ENCODE measurements around the gene SMARCA1. TPM values are rescaled to one million over a fixed set of nuclear protein-coding genes. Genes with fewer than 3 reads are reported as not detected.

SMARCA1 gene
- total RNA-seq, 2 donors from 2014 or later, result 30.9 to 41.9 TPM

DNA sequence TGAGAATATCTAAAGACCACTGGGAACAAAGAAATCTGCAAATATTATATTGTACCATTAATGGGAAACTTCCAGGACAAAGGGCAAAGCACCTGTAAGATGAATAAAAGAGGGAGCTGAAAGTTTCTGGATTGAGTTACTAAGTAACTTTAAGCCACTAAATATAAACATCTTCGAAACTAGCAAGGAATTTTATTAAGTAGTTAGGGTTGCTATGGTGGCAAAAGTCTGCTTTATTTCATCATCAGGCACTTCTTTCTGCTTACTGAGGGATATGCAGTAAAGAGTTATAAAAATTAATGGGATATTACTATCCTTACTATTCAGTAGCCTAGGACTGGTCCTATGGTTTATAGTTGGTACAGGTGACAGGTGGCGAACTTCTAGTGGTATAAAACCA, 33.0 kb downstream of the SMARCA1 start:
- no peak for ATAC-seq
- intact Hi-C loops (cut with DNase I), result no loop called here
- DNase-seq, result no peak

DNA sequence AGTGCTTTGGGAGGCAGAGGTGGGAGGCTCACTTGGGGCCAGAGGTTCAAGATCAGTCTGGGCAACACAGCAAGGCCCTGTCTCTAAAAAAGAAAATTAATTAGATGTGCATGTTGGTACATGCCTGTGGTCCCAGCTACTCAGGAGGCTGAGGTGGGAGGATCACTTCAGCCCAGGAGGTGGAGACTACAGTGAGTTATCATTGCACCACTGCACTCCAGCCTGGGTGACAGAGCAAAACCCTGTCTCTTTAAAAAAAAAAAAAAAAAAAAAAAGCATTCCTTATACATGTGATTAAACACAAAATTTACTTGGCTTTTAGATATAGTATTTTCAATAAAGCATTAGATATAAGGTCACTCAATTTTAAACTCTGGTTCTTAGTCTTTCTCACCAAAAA, 34.9 kb downstream of the SMARCA1 start:
- no peak for ATAC-seq
- DNase-seq, result no peak
- intact Hi-C loops (cut with DNase I), result no loop called here

DNA sequence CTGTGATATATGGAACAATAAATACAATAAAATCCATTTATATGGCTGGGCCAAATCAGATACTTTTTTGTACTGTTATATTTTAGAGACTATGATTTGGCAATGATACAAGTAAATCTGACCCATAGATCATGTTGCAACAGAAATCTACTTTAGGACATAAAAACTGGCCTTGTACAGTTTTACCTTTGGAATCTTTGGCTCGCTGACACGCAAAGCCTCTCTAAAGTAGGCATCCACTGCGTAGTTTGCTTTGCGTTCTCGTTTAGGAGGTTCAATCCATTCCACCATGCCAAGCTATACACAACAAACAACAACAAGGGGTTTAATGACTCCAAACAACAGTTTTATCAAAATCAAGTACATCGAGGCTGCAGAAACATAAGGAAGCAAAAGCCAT, 42.4 kb downstream of the SMARCA1 start:
- DNase-seq (no peak), ATAC-seq (no peak)
- intact Hi-C loops (cut with DNase I), result no loop called here

DNA sequence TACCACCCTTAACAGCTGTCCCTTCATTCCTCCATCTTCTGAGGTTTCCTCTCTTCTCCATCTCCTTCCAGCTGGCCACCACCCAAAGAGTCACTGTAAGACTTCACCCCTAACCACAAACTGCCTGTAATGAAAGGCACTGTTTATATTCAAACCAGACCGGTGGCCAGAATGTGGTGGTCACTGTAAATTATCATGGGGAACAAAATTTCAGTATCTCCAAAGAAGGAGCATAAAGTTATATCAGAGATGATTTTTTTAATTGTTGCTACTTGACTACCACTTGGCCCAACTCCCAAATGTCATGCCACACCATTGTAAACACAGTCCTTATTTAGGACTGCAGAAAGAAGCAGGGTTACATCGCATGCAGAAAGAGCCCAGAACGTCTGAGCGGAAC, 44.8 kb downstream of the SMARCA1 start:
- ATAC-seq, result no peak
- DNase-seq, result no peak
- intact Hi-C loops (cut with DNase I), result no loop called here

DNA sequence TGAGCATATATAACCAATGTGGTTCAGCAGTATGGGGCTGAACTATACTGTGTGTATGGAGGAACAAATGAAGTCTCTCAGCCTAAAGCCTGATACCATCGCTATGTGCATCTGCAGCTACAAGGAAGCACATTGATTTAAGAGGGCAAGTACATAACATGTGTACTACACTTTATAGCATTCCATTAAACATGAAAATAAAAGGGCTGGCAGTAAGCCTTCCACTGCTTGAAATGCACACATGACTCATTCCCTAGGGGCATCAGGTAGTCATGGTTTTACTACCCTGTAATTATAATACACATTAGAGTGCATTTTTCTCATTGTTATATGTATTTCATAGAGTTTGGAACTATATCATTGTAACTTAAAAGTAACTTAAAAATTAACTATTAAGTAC, 51.2 kb downstream of the SMARCA1 start:
- DNase-seq (no peak), ATAC-seq (no peak)
- intact Hi-C loops (cut with DNase I), result no loop called here

DNA sequence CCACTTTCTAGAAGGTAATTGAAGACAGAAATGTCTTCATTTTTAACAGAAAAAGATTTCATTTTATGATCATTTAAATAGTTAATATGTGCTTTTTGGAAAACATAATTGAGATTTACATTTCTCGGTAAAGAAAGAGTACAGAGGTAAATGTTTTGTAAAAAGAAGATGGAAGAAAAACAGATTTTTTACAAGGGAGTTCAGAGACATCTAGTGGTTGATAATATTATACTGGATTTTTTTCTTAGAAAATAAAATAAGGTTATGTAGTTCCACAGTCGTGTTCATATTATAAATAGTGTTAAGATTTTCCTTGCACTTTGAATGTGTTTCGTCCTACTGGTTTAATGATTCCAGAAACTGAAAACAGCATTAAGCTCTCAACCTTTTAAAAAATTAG, 60.6 kb downstream of the SMARCA1 start:
- DNase-seq (no peak), ATAC-seq (no peak)
- intact Hi-C loops (cut with DNase I), result no loop called here

DNA sequence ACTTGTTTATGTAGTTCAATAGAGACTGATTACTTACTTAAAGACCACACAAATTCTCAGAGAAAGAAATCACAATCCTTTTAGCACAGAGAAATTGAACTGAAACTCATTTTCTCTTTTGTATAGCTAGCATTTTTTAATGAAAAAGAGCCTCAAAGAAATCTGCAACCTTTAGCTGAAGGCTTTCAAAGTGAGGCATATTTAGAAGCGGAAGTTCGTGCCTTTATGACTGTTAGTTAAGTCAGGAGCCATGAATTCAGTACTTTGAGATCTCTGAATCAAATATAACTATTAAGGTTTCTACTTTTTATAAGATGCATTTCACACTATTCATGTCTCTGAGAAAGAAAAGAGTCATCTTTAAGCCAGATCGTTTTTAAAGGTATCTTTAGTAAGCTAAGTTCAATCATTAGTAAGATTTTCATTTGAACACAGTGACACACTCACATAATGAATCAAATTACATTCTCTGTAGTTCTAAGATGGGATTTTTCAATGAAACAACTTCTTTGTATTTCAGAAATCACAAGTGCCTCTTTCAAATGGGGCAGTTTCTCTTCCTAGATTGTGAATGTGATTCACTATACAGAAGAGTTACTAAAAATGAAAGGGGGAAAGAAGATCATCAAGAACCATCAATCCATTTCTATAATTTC, 61.4 kb downstream of the SMARCA1 start:
- ATAC-seq (no peak), DNase-seq (no peak)
- intact Hi-C loops (cut with DNase I), result no loop called here

DNA sequence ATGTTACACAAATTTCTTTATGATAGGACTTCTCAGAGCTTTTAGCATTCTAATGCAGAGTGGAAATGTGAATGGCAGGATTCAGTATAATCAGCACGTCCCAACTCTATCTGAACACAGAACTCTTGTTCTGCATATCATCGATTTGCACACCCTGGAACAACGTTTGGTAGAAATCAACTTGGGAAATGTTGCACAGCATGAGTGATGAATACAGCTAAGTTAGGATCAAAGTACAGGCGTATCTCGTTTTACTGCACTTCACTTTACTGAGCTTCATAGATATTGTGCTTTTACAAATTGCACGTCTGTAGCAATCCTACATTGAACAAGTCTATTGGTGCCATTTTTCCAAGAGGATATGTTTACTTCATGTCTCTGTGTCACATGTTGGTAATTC, 70.8 kb downstream of the SMARCA1 start:
- intact Hi-C loops (cut with DNase I), result no loop called here
- no peak for ATAC-seq
- no peak for DNase-seq

DNA sequence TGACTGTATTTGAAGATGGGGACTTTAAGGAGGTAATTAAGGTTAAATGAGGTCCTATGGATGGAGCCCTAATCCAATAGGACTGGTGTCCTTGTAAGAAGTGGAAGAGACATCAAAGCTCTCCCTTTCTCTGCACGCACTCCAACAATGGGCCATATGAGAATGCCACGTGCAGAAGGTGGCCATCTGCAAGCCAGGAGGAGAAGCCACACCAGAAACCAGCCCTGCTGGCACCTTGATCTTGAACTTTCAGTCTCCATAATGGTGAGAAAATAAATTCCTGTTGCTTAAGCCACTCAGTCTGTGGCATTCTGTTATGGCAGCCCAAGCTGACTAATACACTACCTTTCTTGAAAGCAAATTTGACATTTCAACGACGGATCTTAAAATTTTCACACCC, 73.2 kb downstream of the SMARCA1 start:
- DNase-seq (no peak), ATAC-seq (no peak)
- intact Hi-C loops (cut with DNase I), result no loop called here

DNA sequence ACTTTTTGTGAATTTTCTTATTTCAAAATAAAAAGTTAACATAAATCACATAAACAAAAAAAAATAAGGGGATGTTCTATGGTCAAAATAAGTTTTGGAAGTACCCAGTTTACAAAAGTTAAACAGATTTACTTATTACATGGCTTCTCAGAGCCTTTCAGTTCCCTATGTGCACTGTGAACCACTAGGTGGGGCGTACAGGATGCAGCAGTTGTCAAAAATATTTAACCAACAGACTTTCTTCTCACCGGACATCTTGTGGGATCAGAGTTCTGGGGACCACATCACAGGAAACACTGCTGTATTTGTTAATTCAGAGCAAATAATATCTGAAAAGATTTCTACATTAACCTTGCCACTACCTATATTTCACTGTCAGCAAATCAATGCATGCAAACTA, 74.1 kb downstream of the SMARCA1 start:
- no peak for DNase-seq
- intact Hi-C loops (cut with DNase I), result no loop called here
- no peak for ATAC-seq

DNA sequence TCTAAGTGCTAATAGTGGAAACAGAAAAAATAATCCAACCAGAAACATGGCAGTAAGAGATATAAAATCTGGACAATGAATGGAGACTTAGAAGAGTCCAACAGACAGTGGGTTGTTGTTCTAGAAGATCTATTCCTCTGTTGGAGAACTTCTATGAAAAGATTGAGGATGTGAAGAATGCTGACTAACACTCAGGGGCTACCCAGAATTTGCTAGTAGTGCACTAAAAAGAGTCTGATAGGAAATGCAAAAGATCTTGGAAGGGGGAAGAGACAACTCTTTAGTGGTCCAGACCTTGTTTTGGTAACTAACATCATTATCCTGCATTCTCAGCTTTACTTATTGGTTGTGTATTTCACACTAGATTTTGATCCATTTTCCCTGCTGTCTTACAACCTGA, 77.9 kb downstream of the SMARCA1 start:
- intact Hi-C loops (cut with DNase I), result no loop called here
- no peak for DNase-seq
- ATAC-seq, result no peak

DNA sequence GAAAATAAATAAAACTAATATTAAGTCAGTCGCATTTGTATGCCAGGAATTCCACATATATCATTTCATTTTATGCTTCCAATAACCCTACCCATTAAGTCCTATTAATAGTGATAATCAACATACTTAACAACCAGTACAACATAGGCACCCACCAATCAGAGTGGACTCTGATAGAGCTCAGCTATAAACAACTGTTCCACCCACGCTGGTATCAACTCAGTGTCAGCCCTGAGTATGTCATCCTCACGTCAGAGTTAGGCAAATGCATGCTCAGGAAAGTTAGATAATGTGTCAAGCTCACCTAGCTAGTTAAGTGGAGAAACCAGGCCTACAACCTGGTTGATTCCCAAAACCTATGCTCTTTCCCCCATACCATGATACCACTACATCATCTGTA, 89.3 kb downstream of the SMARCA1 start:
- no peak for ATAC-seq
- no peak for DNase-seq
- intact Hi-C loops (cut with DNase I), result no loop called here

DNA sequence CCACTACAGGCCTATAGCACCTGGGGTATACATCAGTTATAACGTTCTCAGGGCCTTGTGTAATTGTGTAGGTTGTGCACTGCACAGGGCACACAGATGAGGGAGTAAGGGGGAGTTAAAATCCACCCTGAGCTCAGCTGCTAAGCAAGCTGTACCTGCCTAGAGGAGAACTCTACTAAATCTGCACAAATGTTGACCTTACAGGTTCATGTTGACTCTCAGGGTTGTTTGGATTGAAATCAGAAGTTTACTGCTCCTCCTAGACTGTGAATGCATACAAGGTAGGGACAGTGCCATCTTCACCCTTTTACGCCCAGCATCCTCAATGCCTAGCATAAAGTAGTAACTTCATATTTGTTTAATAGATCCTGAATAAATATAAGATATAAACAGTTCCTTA, 89.8 kb downstream of the SMARCA1 start:
- intact Hi-C loops (cut with DNase I), result no loop called here
- no peak for ATAC-seq
- DNase-seq, result no peak

DNA sequence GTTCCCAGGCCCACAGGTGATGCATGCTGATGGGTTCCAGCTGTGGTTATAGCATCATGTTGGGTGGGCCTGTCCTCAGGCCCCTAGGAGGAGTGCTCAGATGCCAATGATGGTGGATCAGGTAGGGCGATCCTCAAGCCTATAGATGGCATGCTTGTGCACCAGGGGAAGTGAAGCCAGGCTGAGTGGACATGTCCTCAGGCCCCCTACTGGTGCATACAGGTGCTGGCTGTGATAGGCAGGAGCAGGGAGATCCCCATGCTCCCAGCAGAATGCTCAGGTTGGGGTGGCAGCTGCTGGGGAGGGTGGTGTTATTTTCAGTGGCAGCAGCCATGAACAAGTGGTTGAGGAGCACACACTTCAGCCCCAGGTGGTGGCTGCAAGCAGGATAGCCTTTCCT, 96.0 kb downstream of the SMARCA1 start:
- DNase-seq (no peak), ATAC-seq (no peak)
- intact Hi-C loops (cut with DNase I), result no loop called here

DNA sequence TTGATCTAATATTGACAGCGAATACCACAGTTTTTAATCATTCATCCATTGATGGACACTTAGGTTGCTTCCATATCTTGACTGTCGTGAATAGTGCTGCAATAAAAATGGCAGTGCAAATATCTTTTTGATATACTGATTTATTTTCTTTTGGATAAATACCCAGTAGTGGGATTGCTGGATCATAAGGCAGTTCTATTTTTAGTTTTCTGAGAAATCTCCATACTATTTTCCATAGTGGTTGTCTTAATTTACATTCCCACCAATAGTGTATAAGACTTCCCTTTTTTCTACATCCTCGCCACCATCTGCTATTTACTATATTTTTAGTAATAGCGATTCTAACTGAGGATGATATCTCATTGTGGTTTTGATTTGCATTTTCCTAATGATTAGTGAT, 100.1 kb downstream of the SMARCA1 start:
- intact Hi-C loops (cut with DNase I), result no loop called here
- DNase-seq, result no peak
- no peak for ATAC-seq

DNA sequence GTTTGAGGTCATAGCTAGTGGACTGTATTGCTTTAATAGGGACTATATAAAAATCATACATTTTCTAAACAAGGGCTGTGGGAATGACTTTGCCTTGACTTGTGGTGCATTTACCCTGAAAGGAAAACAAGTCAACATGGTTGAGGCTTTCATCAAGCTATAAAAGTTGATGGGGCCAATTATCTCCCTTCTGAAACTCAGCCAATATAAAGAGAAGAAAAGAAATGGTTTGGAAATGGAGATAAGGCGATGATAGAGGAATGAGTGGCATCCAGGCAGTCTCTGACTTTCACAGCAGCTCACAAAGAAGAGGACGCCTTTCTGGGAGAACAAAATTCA, 118.7 kb downstream of the SMARCA1 start:
- ATAC-seq, result no peak
- intact Hi-C loops (cut with DNase I), result no loop called here

DNA sequence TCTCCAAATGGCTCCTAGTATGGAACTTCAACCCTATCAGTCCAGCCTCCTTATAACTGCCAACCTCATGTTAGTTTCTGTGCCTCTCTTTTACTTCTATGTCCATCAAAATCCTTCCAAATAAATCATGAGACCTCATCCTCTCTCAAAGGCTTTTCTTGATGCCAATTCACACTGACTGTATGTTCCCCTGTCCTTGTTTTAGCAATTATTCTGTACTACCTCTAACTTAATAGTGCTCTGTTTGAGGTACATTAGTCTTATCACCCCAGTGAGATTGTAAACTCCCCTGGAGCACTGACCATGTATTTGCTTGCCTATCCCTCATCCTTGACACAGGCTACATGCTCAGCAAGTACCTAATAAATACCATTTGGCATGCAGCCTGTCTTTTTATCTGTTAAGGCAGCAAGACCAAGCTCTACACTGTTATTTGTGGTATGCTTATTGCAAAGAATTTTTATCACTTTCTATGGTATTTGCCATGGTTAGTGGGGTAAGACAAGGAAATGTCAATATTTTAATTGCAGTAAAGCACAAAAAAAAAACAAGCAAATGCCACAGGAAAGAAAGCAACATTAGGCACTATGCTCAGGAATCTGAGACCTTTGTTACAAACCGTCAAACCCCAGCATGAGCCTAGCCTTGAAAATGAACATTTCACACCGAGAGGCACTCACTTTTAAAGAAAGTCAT, 119.2 kb downstream of the SMARCA1 start:
- DNase-seq (no peak), ATAC-seq (no peak)
- intact Hi-C loops (cut with DNase I), result no loop called here

More for the DNA sequence above, 118.7 kb downstream of the SMARCA1 start:
- no peak for DNase-seq

Other genes with a start within 250 kb of the SMARCA1 start
- 10 to 100 TPM; 12.7 to 17.3 TPM for gene OCRL, start 16.8 kb upstream of the SMARCA1 start, total RNA-seq
- 10 to 100 TPM in 1 of 2 donors, 1 to 10 TPM in 1; 5.7 to 18.0 TPM for gene APLN, start 131.5 kb upstream of the SMARCA1 start, total RNA-seq
- gene XPNPEP2, start 215.5 kb upstream of the SMARCA1 start, total RNA-seq, result 1 to 10 TPM; 2.0 to 2.5 TPM